PFSK-1 (cell line): Measurements from ENCODE around the gene ADAP1.

Experiments
- FOXP2 ChIP-seq: optimal IDR thresholded peaks from 2 replicates; pipeline ENCODE3; 2011; ENCODE audit warnings: borderline replicate concordance, control low read depth, inconsistent platforms; ENCODE audit not compliant: insufficient read depth; ENCODE audit errors: extremely low read length, extremely low read depth
- POLR2AphosphoS5 ChIP-seq: IDR thresholded peaks from 2 replicates; pipeline ENCODE4 v1.6.1; 2012; ENCODE audit warnings: low read depth, mild to moderate bottlenecking, control low read depth, low read length, moderate library complexity
- REST ChIP-seq, 2 experiments: IDR thresholded peaks; 2 replicates each; pipeline versions ENCODE4 v1.6.1 to v1.8.0; 2011 to 2012; ENCODE audit warnings: low read depth in 2 of 2, low read length in 2 of 2, control low read depth in 1 of 2, inconsistent platforms in 1 of 2, mild to moderate bottlenecking in 1 of 2, moderate library complexity in 1 of 2; ENCODE audit not compliant: insufficient read depth in 1 of 2
- SIN3A ChIP-seq: IDR thresholded peaks from 2 replicates; pipeline ENCODE4 v1.6.1; 2012; ENCODE audit warnings: mild to moderate bottlenecking, low read length, moderate library complexity, borderline replicate concordance; ENCODE audit not compliant: insufficient read depth
- TAF1 ChIP-seq: IDR thresholded peaks from 2 replicates; pipeline ENCODE4 v1.6.1; 2012; ENCODE audit warnings: low read length, control low read depth, borderline replicate concordance; ENCODE audit not compliant: insufficient read depth

Gene ADAP1

GRCh38 chr7:991729-992656, 37.5 kb upstream of the ADAP1 start:
- no peak for TF ChIP-seq SIN3A
- no peak for TF ChIP-seq REST (IDR thresholded peaks at IDR 0.05; ENCODE audit: insufficient read depth in 1 of 2, low read depth in 2 of 2, low read length in 2 of 2)
- no peak for TF ChIP-seq TAF1
- no peak for TF ChIP-seq POLR2AphosphoS5
- no peak for TF ChIP-seq FOXP2

GRCh38 chr7:990933-991728, 36.7 kb upstream of the ADAP1 start:
- TF ChIP-seq POLR2AphosphoS5: no peak
- no peak for TF ChIP-seq FOXP2
- TF ChIP-seq SIN3A: no peak
- TF ChIP-seq TAF1: no peak
- no peak for TF ChIP-seq REST (IDR thresholded peaks at IDR 0.05; ENCODE audit: insufficient read depth in 1 of 2, low read depth in 2 of 2, low read length in 2 of 2)

GRCh38 chr7:990352-990932, 36.0 kb upstream of the ADAP1 start:
- TF ChIP-seq POLR2AphosphoS5 (no peak), REST (IDR thresholded peaks at IDR 0.05; ENCODE audit: insufficient read depth in 1 of 2, low read depth in 2 of 2, low read length in 2 of 2) (no peak), SIN3A (no peak), TAF1 (no peak), FOXP2 (no peak)

GRCh38 chr7:988963-989529, 34.6 kb upstream of the ADAP1 start:
- TF ChIP-seq TAF1: no peak
- TF ChIP-seq POLR2AphosphoS5: no peak
- no peak for TF ChIP-seq SIN3A
- no peak for TF ChIP-seq FOXP2
- no peak for TF ChIP-seq REST (IDR thresholded peaks at IDR 0.05; ENCODE audit: insufficient read depth in 1 of 2, low read depth in 2 of 2, low read length in 2 of 2)
